Gastrocnemius medialis (tissue), 4 donors: ENCODE results near the gene TMPRSS2.

Experiments
- CTCF ChIP-seq, 5 experiments: fragments of 450-650 bp in 3 of 5; fragments of 200-600 bp in 2 of 5; sonication (generic) in 2 of 5; IDR thresholded peaks in 4 of 5; conservative IDR thresholded peaks in 1 of 5; 1 replicate in 4 of 5; 2 replicates in 1 of 5; pipeline ENCODE4 v1.5.1; 2016 to 2019; ENCODE audit warnings: antibody characterized with exemption in 5 of 5, mild to moderate bottlenecking in 3 of 5, moderate library complexity in 3 of 5
- POLR2A ChIP-seq, 2 donors: fragments of 450-650 bp; IDR thresholded peaks; one replicate each; pipeline ENCODE4 v1.6.1; 2017; ENCODE audit warnings: antibody characterized with exemption in 2 of 2, mild to moderate bottlenecking in 2 of 2, moderate library complexity in 2 of 2

- no peak for TF ChIP-seq CTCF (IDR thresholded peaks at IDR 0.05 in 4 of 5, conservative IDR thresholded peaks at IDR 0.05 in 1 of 5)
- TF ChIP-seq POLR2A (IDR thresholded peaks at IDR 0.05) = no peak
Measured at GRCh38 chr21:41497788-41498187, 10.2 kb downstream of the TMPRSS2 start.
